Measurements from ENCODE around the gene HOMER2.

- TF ChIP-seq, protein P1, sequence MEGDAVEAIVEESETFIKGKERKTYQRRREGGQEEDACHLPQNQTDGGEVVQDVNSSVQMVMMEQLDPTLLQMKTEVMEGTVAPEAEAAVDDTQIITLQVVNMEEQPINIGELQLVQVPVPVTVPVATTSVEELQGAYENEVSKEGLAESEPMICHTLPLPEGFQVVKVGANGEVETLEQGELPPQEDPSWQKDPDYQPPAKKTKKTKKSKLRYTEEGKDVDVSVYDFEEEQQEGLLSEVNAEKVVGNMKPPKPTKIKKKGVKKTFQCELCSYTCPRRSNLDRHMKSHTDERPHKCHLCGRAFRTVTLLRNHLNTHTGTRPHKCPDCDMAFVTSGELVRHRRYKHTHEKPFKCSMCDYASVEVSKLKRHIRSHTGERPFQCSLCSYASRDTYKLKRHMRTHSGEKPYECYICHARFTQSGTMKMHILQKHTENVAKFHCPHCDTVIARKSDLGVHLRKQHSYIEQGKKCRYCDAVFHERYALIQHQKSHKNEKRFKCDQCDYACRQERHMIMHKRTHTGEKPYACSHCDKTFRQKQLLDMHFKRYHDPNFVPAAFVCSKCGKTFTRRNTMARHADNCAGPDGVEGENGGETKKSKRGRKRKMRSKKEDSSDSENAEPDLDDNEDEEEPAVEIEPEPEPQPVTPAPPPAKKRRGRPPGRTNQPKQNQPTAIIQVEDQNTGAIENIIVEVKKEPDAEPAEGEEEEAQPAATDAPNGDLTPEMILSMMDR (IDR thresholded peaks at IDR 0.05; ENCODE audit: extremely low read depth in 1 of 2, insufficient read depth in 1 of 2, low read depth in 1 of 2, low read length in 2 of 2): no peak
- TF ChIP-seq POLR2AphosphoS5 (IDR thresholded peaks at IDR 0.05; ENCODE audit: insufficient read depth, low read depth, low read length) (no peak), EZH2 (IDR thresholded peaks at IDR 0.05; ENCODE audit: borderline replicate concordance, low read depth, low read length, severe bottlenecking) (no peak), POLR2A (IDR thresholded peaks at IDR 0.05; ENCODE audit: low read depth, low read length) (no peak), FOS (IDR thresholded peaks at IDR 0.05; ENCODE audit: borderline replicate concordance, insufficient read depth, low read length) (no peak)
- TF ChIP-seq, protein P2, sequence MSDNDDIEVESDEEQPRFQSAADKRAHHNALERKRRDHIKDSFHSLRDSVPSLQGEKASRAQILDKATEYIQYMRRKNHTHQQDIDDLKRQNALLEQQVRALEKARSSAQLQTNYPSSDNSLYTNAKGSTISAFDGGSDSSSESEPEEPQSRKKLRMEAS (IDR thresholded peaks at IDR 0.05; ENCODE audit: insufficient read depth, insufficient read length): no peak
Observed at GRCh38 chr15:82854554-82854953, 98.0 kb downstream of the HOMER2 start.

Data from endothelial cell of umbilical vein (primary cell).